CD4-positive, alpha-beta T cell treated with Interleukin-12 subunit alpha and Interleukin-12 subunit beta, for 1 hour (primary cell): ENCODE data around the gene RLBP1.
A peak's percentile ranks its signal among the peaks of the same experiment; 100 is the strongest.

Experiments used
- DNase-seq: peaks from one replicate; pipeline ENCODE4 v3.0.0-alpha.2; 2020

RLBP1 gene

DNA sequence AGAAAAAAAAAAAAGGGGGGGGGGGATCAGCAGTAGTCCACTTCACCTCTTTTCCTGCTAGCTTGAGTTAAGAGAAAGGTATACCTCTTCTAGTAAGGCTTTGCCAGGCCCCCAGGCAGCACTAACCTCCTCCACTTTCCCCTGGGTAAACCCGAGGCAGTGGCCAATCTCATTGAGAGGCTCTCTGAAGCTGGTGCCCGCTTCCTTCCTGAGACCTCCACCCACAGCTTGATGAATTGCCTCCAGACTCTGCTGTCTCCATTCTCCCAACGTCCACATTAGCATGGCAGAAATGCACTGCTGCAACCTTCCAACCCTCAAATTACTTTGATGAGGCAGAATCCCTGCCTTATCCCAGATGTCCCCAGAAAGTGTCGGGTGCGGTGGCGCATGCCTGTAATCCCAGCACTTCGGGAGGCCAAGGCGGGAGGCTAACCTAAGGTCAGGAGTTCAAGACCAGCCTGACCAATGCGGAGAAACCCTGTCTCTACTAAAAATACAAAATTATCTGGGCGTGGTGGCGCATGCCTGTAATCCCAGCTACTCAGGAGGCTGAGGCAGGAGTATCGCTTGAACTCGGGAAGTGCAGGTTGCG is 15.3 kb downstream of the RLBP1 start:
- no peak for DNase-seq

DNA sequence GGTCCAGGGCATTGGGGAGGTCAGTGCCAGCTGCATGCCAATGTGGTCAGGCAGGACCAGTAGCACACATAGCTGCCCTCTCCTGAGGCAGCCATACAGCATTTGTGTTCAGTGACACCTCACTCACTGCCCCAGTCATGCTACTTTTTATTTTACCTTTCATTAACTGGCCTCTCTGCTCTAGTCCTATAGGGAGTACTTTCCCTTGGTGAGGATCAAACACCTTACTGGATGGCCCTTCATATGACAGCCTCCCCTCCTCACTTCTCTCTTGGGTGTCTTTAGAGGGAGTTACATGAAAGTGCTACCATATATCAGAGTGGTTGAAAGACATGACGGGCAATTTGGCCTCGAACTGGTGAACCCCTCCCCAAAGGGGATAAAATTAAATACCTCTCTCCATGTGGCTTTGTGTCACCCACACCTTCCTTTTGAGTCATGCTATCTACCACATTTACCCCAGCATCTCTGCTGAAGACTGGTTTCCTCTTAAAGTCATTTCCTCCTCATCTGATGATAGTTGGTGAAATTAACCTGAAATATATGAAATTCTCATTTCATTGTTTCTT is 17.6 kb downstream of the RLBP1 start:
- DNase-seq = peak; percentile 12

- DNase-seq = no peak
These were observed 19.8 kb downstream of the RLBP1 start for GRCh38 chr15:89201465-89202005.

GRCh38 chr15:89200182-89200581 is 21.2 kb downstream of the RLBP1 start:
- no peak for DNase-seq

GRCh38 chr15:89199746-89200145 is 21.6 kb downstream of the RLBP1 start:
- DNase-seq = no peak

GRCh38 chr15:89198934-89199333 is 22.4 kb downstream of the RLBP1 start:
- no peak for DNase-seq

DNA sequence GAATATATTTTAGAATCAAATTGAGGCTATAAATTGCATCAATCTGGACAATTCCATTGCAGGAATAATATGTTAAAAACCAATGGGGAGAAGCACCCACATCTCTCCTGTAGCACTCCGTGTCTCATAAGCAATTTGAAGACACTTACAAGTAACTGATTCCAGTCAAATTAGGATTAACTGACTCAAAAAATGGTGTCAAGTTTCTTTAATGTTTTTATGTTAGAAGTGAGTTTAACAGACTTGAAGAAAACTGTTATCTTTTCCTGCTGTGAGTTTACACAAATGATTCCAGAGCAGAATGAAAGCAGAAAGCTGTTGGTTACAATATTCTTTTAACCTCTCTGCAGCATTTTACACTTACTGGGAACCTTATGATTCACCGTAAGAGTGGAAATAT is 23.2 kb downstream of the RLBP1 start:
- DNase-seq = no peak

DNA sequence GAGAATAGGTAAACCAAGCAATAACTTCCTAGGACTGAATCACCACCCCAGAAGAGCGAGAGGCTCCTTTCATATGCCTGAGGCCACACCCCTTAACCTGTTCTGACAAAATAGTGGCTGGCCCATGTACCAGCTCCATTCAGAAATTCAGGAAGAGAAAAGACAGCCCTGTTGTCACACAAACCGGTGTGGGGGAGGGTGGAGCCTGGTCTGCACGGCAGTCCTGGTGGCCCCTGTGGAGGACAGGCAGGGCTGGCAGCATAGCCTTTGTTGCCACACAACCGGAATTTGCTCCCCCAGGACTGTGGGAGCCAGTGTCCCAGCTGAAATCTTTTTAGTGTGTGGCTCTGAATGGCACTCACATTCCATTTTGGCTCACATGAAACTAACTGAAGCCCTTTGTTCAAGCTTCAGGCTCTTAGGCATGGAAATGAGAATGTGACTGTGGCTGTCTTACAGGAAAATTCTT is 23.8 kb downstream of the RLBP1 start:
- DNase-seq = no peak

- DNase-seq = no peak
These were observed 24.4 kb downstream of the RLBP1 start for GRCh38 chr15:89196994-89197393.

GRCh38 chr15:89196241-89196640 is 25.1 kb downstream of the RLBP1 start:
- DNase-seq = no peak

- no peak for DNase-seq
These were observed 25.5 kb downstream of the RLBP1 start for GRCh38 chr15:89195836-89196235.

- no peak for DNase-seq
These were observed 26.8 kb downstream of the RLBP1 start for GRCh38 chr15:89194608-89195007.

DNA sequence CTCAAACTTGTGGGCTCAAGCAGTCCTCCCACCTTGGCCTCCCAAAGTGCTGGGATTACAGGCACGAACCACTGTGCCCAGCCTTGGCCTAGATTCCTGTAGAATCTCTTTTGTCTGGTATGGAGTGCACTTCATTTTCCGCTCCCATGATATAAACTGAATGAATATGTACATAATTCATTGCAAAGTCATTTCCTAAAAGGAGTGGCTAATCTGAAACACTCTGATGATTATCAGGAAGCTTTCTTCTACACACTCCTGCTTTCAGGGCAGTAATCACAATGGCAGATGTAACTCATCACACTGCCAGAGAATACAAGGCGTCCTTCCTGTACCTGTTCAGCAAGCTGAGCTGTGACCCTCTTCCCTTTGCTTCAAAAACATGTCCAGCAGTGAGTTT is 28.6 kb downstream of the RLBP1 start:
- no peak for DNase-seq

DNA sequence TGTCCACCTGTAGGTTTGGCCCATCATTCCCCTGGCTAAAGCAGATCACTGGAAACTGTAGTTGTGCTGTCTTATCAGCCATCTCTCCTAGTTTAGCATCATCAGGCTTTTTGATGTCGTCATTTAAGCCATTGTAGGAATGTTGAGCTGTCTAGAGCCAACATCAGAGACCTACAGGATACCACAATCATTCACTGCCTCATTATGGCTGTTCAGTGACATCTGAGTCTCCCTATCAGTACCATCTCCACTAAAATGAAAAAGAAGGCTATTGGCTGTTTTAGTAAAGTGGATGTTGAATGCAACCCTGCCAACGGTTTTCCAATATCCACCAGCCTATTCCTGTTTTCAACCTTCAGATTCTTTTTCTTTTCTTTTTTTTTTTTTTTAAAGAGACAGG is 29.2 kb downstream of the RLBP1 start:
- no peak for DNase-seq

GRCh38 chr15:89187986-89188514 is 33.3 kb downstream of the RLBP1 start:
- no peak for DNase-seq

GRCh38 chr15:89187301-89187985 is 33.9 kb downstream of the RLBP1 start:
- DNase-seq = no peak

- no peak for DNase-seq
These were observed 34.6 kb downstream of the RLBP1 start for GRCh38 chr15:89186803-89187202.

DNA sequence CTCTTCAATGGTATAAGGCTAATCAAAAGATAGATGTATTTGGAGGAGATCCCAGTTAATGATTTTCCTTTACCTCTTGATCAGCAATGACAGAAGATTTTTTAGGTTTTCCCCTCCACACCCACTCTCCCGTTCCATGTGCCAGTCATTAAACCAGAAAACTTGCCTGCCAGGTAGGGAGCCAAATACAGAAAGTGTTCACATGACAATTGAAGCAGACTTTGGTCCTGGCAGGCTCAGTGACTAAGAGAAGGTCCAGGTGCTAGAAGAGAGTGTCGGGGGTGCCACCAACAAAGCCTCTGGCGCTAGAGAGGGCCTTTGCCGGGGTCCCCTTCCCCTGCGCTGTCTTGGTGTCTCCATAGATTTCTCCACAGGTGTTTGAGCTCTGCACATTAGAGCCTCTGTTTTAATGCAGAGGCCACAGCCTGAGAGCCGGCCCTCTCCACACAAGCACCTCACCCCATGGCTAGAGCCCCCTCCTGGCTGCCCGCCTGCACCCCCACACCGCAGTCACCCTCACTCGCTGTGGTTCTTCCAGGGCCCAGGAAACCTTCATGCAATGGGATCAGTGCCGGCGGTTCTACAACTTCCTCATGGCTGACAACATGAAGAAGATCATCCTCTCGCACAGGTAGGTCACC is 36.4 kb downstream of the RLBP1 start:
- no peak for DNase-seq

GRCh38 chr15:89184357-89184756 is 37.0 kb downstream of the RLBP1 start:
- no peak for DNase-seq

GRCh38 chr15:89179966-89180875 is 41.2 kb downstream of the RLBP1 start:
- no peak for DNase-seq

- no peak for DNase-seq
These were observed 42.9 kb downstream of the RLBP1 start for GRCh38 chr15:89178307-89178977.
